Kidney epithelial cell (primary cell): ENCODE data around the gene TSNAXIP1. TPM values are rescaled to one million over a fixed set of nuclear protein-coding genes. Genes with fewer than 3 reads are reported as not detected.

Experiments used
- DNase-seq: peaks from one replicate; pipeline ENCODE4 v3.0.0-alpha.2; 2010; ENCODE audit warnings: low read depth
- H3K27me3 ChIP-seq: 2 replicates; pipeline ENCODE4 v1.6.0; 2011; ENCODE audit warnings: low read length; ENCODE audit not compliant: control insufficient read depth, insufficient read depth
- H3K36me3 ChIP-seq: 2 replicates; pipeline ENCODE4 v1.5.1; 2011; ENCODE audit warnings: low read length; ENCODE audit not compliant: control insufficient read depth, insufficient read depth
- H3K4me3 ChIP-seq: 2 replicates; pipeline ENCODE4 v1.5.1; 2011; ENCODE audit warnings: low read depth, mild to moderate bottlenecking, control low read depth, low read length
- CTCF ChIP-seq: IDR thresholded peaks from 2 replicates; pipeline ENCODE4 v1.5.1; 2011; ENCODE audit warnings: mild to moderate bottlenecking, moderate library complexity, low read length, control low read depth, inconsistent platforms; ENCODE audit not compliant: insufficient read depth, poor library complexity, severe bottlenecking
- total RNA-seq: library from RNA; depleted of rRNA; stranded (reverse); fragments of >200 nt; gene quantifications from 2 replicates; pipeline ENCODE4 v1.2.3, GENCODE V29; 2015

TSNAXIP1 gene
- total RNA-seq, 1 donor from 2014 or later = 0.63 TPM

GRCh38 chr16:67877064-67877463, 70.4 kb downstream of the TSNAXIP1 start:
- DNase-seq = no peak
- H3K4me3 ChIP-seq = no peak overlapping the region
- no peaks in the 10 kb centered on the region for H3K27me3 ChIP-seq
- peaks cover 2% of the 10 kb centered on the region for H3K36me3 ChIP-seq
- no peak for TF ChIP-seq CTCF

Other genes starting within 250 kb of the TSNAXIP1 start
- 40.7 and 45.0 TPM in 2 replicates for gene CTCF, start 244.4 kb upstream of the TSNAXIP1 start, total RNA-seq
- gene CARMIL2, start 161.7 kb upstream of the TSNAXIP1 start, total RNA-seq = 6.4 and 7.7 TPM in 2 replicates
- gene ACD, start 146.6 kb upstream of the TSNAXIP1 start, total RNA-seq = 29.1 and 36.4 TPM in 2 replicates
- 6.5 and 12.1 TPM in 2 replicates for gene PARD6A, start 145.9 kb upstream of the TSNAXIP1 start, total RNA-seq
- 24.0 and 28.7 TPM in 2 replicates for gene ENKD1, start 140.1 kb upstream of the TSNAXIP1 start, total RNA-seq
- gene C16orf86, start 140.1 kb upstream of the TSNAXIP1 start, total RNA-seq = 2.0 and 4.5 TPM in 2 replicates
- 19.3 and 21.9 TPM in 2 replicates for gene GFOD2, start 87.6 kb upstream of the TSNAXIP1 start, total RNA-seq
- 11.0 and 12.5 TPM in 2 replicates for gene RANBP10, start 329 bp upstream of the TSNAXIP1 start, total RNA-seq
- gene THAP11, start 35.4 kb downstream of the TSNAXIP1 start, total RNA-seq = 38.3 and 44.0 TPM in 2 replicates
- gene NUTF2, start 40.0 kb downstream of the TSNAXIP1 start, total RNA-seq = 156 and 287 TPM in 2 replicates
- 30.3 and 45.5 TPM in 2 replicates for gene CENPT, start 40.8 kb downstream of the TSNAXIP1 start, total RNA-seq
- 48.4 and 60.5 TPM in 2 replicates for gene EDC4, start 66.2 kb downstream of the TSNAXIP1 start, total RNA-seq
- gene NRN1L, start 78.0 kb downstream of the TSNAXIP1 start, total RNA-seq = 1.1 and 2.9 TPM in 2 replicates
- gene PSKH1, start 86.4 kb downstream of the TSNAXIP1 start, total RNA-seq = 20.9 and 21.6 TPM in 2 replicates
- gene CTRL, start 125.0 kb downstream of the TSNAXIP1 start, total RNA-seq = 5.5 TPM in 1 of 2 replicates, not detected in the other
- 33.9 and 36.6 TPM in 2 replicates for gene PSMB10, start 130.0 kb downstream of the TSNAXIP1 start, total RNA-seq
- 3.7 and 5.5 TPM in 2 replicates for gene LCAT, start 137.2 kb downstream of the TSNAXIP1 start, total RNA-seq
- 35.4 and 36.6 TPM in 2 replicates for gene SLC12A4, start 161.7 kb downstream of the TSNAXIP1 start, total RNA-seq
- gene DPEP3, start 173.6 kb downstream of the TSNAXIP1 start, total RNA-seq = not detected in 2 replicates
- not detected in 2 replicates for gene DPEP2, start 192.6 kb downstream of the TSNAXIP1 start, total RNA-seq
- not detected in 2 replicates for gene DPEP2NB, start 209.0 kb downstream of the TSNAXIP1 start, total RNA-seq
- 10.6 and 11.4 TPM in 2 replicates for gene DDX28, start 216.3 kb downstream of the TSNAXIP1 start, total RNA-seq
- gene DUS2, start 216.4 kb downstream of the TSNAXIP1 start, total RNA-seq = 14.8 and 24.8 TPM in 2 replicates